HS-27A (cell line): ENCODE measurements around the gene MED29.
A peak's percentile ranks its signal among the peaks of the same experiment; 100 is the strongest.

Source experiments
- DNase-seq: peaks from one replicate; pipeline ENCODE4 v3.0.0-alpha.2; 2012; ENCODE audit warnings: low read depth, missing footprints

Gene MED29

GRCh38 chr19:39398297-39398864, 7.2 kb downstream of the MED29 start:
- DNase-seq: peak; percentile 88

- no peak for DNase-seq
These were observed 8.5 kb downstream of the MED29 start for GRCh38 chr19:39399668-39400050.

- DNase-seq: no peak
These were observed 8.9 kb downstream of the MED29 start for GRCh38 chr19:39400061-39400460.

- no peak for DNase-seq
These were observed 9.9 kb downstream of the MED29 start for GRCh38 chr19:39401070-39401548.

- no peak for DNase-seq
These were observed 10.6 kb downstream of the MED29 start for GRCh38 chr19:39401549-39402345.

- peak; percentile 83 for DNase-seq
These were observed 11.4 kb downstream of the MED29 start for GRCh38 chr19:39402346-39403300.

- peak; percentile 100 for DNase-seq
These were observed 12.4 kb downstream of the MED29 start for GRCh38 chr19:39403331-39404312.

GRCh38 chr19:39405261-39405957, 14.2 kb downstream of the MED29 start:
- DNase-seq: no peak

GRCh38 chr19:39405958-39406655, 14.9 kb downstream of the MED29 start:
- no peak for DNase-seq

- no peak for DNase-seq
These were observed 15.7 kb downstream of the MED29 start, which contains the start of gene ZFP36 for GRCh38 chr19:39406656-39407409. Gene ZFP36 (plus strand): TSS chr19:39406847. CDS start chr19:39406905, 58 bp downstream.

GRCh38 chr19:39407410-39407659, 16.2 kb downstream of the MED29 start:
- no peak for DNase-seq

- no peak for DNase-seq
These were observed 16.6 kb downstream of the MED29 start for GRCh38 chr19:39407660-39408391.

- no peak for DNase-seq
These were observed 17.4 kb downstream of the MED29 start for GRCh38 chr19:39408392-39409207.

- no peak for DNase-seq
These were observed 18.2 kb downstream of the MED29 start for GRCh38 chr19:39409208-39410016.

GRCh38 chr19:39410017-39410830, 19.0 kb downstream of the MED29 start:
- DNase-seq: no peak

GRCh38 chr19:39410831-39411080, 19.6 kb downstream of the MED29 start:
- DNase-seq: no peak
